GM19035 (cell line): ENCODE results near the gene SPACA7.
"Not testable (repeated sequence)": the region's sequence is repeated elsewhere in the genome, so short reads cannot be mapped to it uniquely, and the experiment has no call there.

Source experiments
- ATAC-seq: cut with Tn5 transposase; IDR thresholded peaks from one replicate; pipeline ENCODE4 v1.9.1; 2021; ENCODE audit not compliant: unreplicated experiment

Gene SPACA7

GRCh38 chr13:112416647-112417046 lies 40.5 kb downstream of the SPACA7 start:
- ATAC-seq: no peak

- no peak for ATAC-seq
Observed at GRCh38 chr13:112417079-112417478, 40.9 kb downstream of the SPACA7 start.

GRCh38 chr13:112424098-112424497 lies 47.9 kb downstream of the SPACA7 start:
- no peak for ATAC-seq

- no peak for ATAC-seq
Observed at GRCh38 chr13:112428704-112429103, 52.5 kb downstream of the SPACA7 start.

GRCh38 chr13:112431734-112432133 lies 55.6 kb downstream of the SPACA7 start:
- ATAC-seq: no peak

GRCh38 chr13:112432734-112433133 lies 56.6 kb downstream of the SPACA7 start:
- not testable (repeated sequence) for ATAC-seq

- not testable (repeated sequence) for ATAC-seq
Observed at GRCh38 chr13:112433517-112433916, 57.4 kb downstream of the SPACA7 start.

GRCh38 chr13:112434032-112434431 lies 57.9 kb downstream of the SPACA7 start:
- ATAC-seq: no peak

- no peak for ATAC-seq
Observed at GRCh38 chr13:112434937-112435523, 58.9 kb downstream of the SPACA7 start.

GRCh38 chr13:112435973-112436372 lies 59.8 kb downstream of the SPACA7 start:
- no peak for ATAC-seq

- no peak for ATAC-seq
Observed at GRCh38 chr13:112438094-112438493, 61.9 kb downstream of the SPACA7 start.

- ATAC-seq: no peak
Observed at GRCh38 chr13:112438515-112438914, 62.4 kb downstream of the SPACA7 start.

GRCh38 chr13:112441226-112441625 lies 65.1 kb downstream of the SPACA7 start:
- no peak for ATAC-seq

- no peak for ATAC-seq
Observed at GRCh38 chr13:112441779-112442310, 65.7 kb downstream of the SPACA7 start.

- no peak for ATAC-seq
Observed at GRCh38 chr13:112442483-112443090, 66.4 kb downstream of the SPACA7 start.

- ATAC-seq: no peak
Observed at GRCh38 chr13:112443191-112443994, 67.2 kb downstream of the SPACA7 start.

- peak; percentile 72 for ATAC-seq
Observed at GRCh38 chr13:112443995-112444311, 67.8 kb downstream of the SPACA7 start.

- no peak for ATAC-seq
Observed at GRCh38 chr13:112444416-112445399, 68.6 kb downstream of the SPACA7 start.

- ATAC-seq: no peak
Observed at GRCh38 chr13:112445411-112446271, 69.5 kb downstream of the SPACA7 start.

- ATAC-seq: no peak
Observed at GRCh38 chr13:112446347-112446861, 70.2 kb downstream of the SPACA7 start.
